K562 (cell line): ENCODE results near the gene HCCS. TPM values are rescaled to one million over a fixed set of nuclear protein-coding genes. Genes with fewer than 3 reads are reported as not detected.

Experiments
- ATAC-seq: fragments of 200-7000 bp; cut with Tn5 transposase; 3 replicates; pipeline ENCODE4 v1.9.1; 2020; ENCODE audit warnings: moderate library complexity
- BruUV-seq: library from RNA; stranded (reverse); fragments of 400-500 nt; replicated peaks from 2 replicates; lab custom pipeline; 2021; lab: Mats Ljungman, UMichigan
- CTCF ChIA-PET: fragments of 300-600 bp; formaldehyde crosslinking; extraction: SDS; loops from one replicate; lab custom pipeline; 2021; ENCODE audit warnings: low intra/inter-chr PET ratio; lab: Yijun Ruan, JAX
- POLR2A ChIA-PET: fragments of 300-600, 350-650 bp; sonication (Branson Sonifier 250); formaldehyde crosslinking; extraction: SDS; loops from one replicate; lab custom pipeline; 2021; ENCODE audit warnings: antibody characterized with exemption, inconsistent platforms; lab: Yijun Ruan, JAX
- DNase-seq, 4 experiments: peaks; one replicate each; pipeline versions ENCODE4 v3.0.0 to v3.0.0-alpha.2; 2011 to 2018; ENCODE audit warnings: low spot score in 3 of 4, mixed read lengths in 3 of 4; ENCODE audit errors: extremely low read depth in 1 of 4
- FAIRE-seq: peaks from 2 replicates; lab custom pipeline; 2011; peaks lifted over from hg19 to GRCh38; lab: Jason Lieb, UNC
- H2AFZ ChIP-seq: 2 replicates; pipeline ENCODE4 v1.6.0; 2011; ENCODE audit warnings: low read depth, low read length, control low read depth, inconsistent platforms
- H3K27ac ChIP-seq: fragments of 200-600 bp; 3 replicates; pipeline ENCODE4 v1.8.0; 2011; ENCODE audit warnings: low read depth, mild to moderate bottlenecking, control low read depth, inconsistent platforms, low read length, moderate library complexity, mixed read lengths; ENCODE audit errors: extremely low read depth
- H3K27me3 ChIP-seq, 2 experiments: fragments of 300-600 bp in 1 of 2; 2 replicates in 1 of 2; 3 replicates in 1 of 2; pipeline versions ENCODE4 v1.6.0 to v1.8.0; 2011; ENCODE audit warnings: inconsistent platforms in 2 of 2, low read length in 2 of 2, mild to moderate bottlenecking in 1 of 2, mixed read lengths in 1 of 2, moderate library complexity in 1 of 2; ENCODE audit not compliant: control insufficient read depth in 2 of 2, insufficient read depth in 2 of 2
- H3K36me3 ChIP-seq: fragments of 300-600 bp; 3 replicates; pipeline ENCODE4 v1.8.0; 2011; ENCODE audit warnings: mild to moderate bottlenecking, low read length, inconsistent platforms; ENCODE audit not compliant: control insufficient read depth, insufficient read depth
- H3K4me1 ChIP-seq, 2 experiments: fragments of 200-600 bp in 1 of 2; replicated peaks in 1 of 2; 2 replicates in 1 of 2; 3 replicates in 1 of 2; pipeline versions ENCODE4 v1.5.1 to v1.8.0; 2011; ENCODE audit warnings: inconsistent platforms in 2 of 2, low read length in 2 of 2, mild to moderate bottlenecking in 1 of 2, mixed read lengths in 1 of 2, moderate library complexity in 1 of 2; ENCODE audit not compliant: control insufficient read depth in 2 of 2, insufficient read depth in 2 of 2
- H3K4me2 ChIP-seq: 2 replicates; pipeline ENCODE4 v1.6.1; 2011; ENCODE audit warnings: low read length, control low read depth, inconsistent platforms, mixed read lengths; ENCODE audit not compliant: insufficient read depth
- H3K4me3 ChIP-seq: fragments of 200-600 bp; sonication (generic), shearing (Covaris generic); 2 replicates; pipeline ENCODE4 v1.5.1; 2016; ENCODE audit warnings: control low read depth, inconsistent platforms
- H3K79me2 ChIP-seq: fragments of 200-600 bp; 3 replicates; pipeline ENCODE4 v1.8.0; 2011; ENCODE audit warnings: low read length, inconsistent platforms; ENCODE audit not compliant: control insufficient read depth, insufficient read depth
- H3K9ac ChIP-seq, 2 experiments: 2 replicates each; pipeline versions ENCODE4 v1.6.0 to v1.6.1; 2011; ENCODE audit warnings: low read depth in 2 of 2, low read length in 2 of 2, control low read depth in 1 of 2, inconsistent platforms in 1 of 2, mild to moderate bottlenecking in 1 of 2, mixed read lengths in 1 of 2; ENCODE audit not compliant: insufficient read depth in 1 of 2
- H3K9me1 ChIP-seq: one replicate; pipeline ENCODE4 v1.6.0; 2011; ENCODE audit warnings: inconsistent platforms, mild to moderate bottlenecking, low read length, moderate library complexity; ENCODE audit not compliant: control insufficient read depth, insufficient read depth
- H3K9me3 ChIP-seq: replicated peaks from 2 replicates; pipeline ENCODE4 v1.5.1; 2011; ENCODE audit warnings: low read depth, low read length, inconsistent platforms; ENCODE audit not compliant: control insufficient read depth, insufficient read depth
- H4K20me1 ChIP-seq: replicated peaks from 2 replicates; pipeline ENCODE4 v1.6.1; 2011; ENCODE audit warnings: low read length, inconsistent platforms, mixed read lengths; ENCODE audit not compliant: control insufficient read depth, insufficient read depth
- ARID1B ChIP-seq: fragments of 450-650 bp; IDR thresholded peaks from 2 replicates; pipeline ENCODE4 v1.6.1; 2016; ENCODE audit warnings: antibody characterized with exemption, mild to moderate bottlenecking, inconsistent platforms
- ARID3A ChIP-seq: IDR thresholded peaks from 2 replicates; pipeline ENCODE4 v1.6.1; 2012; ENCODE audit warnings: low read depth, low read length, improper control_type of control experiment, borderline replicate concordance
- BACH1 ChIP-seq: fragments of 200-800 bp; sonication (Bioruptor generic); IDR thresholded peaks from 2 replicates; pipeline ENCODE4 v1.6.1; 2016; ENCODE audit warnings: missing genetic modification characterization, missing compliant biosample characterization
- CBFA2T3 ChIP-seq: fragments of 450-650 bp; IDR thresholded peaks from 2 replicates; pipeline ENCODE4 v1.6.1; 2017
- CTBP1 ChIP-seq: fragments of 450-650 bp; IDR thresholded peaks from 2 replicates; pipeline ENCODE4 v1.6.1; 2016; ENCODE audit warnings: borderline replicate concordance
- DPF2 ChIP-seq: fragments of 450-650 bp; IDR thresholded peaks from 2 replicates; pipeline ENCODE4 v1.6.1; 2016
- EGR1 ChIP-seq: fragments of 450-650 bp; conservative IDR thresholded peaks from 2 replicates; pipeline ENCODE4 v1.6.1; 2017; ENCODE audit warnings: mild to moderate bottlenecking
- FOSL1 ChIP-seq: fragments of 200-800 bp; sonication (Bioruptor generic); conservative IDR thresholded peaks from 2 replicates; pipeline ENCODE4 v1.6.1; 2016; ENCODE audit warnings: missing genetic modification characterization, missing compliant biosample characterization
- JUNB ChIP-seq: fragments of 450-650 bp; formaldehyde crosslinking; conservative IDR thresholded peaks from 2 replicates; pipeline ENCODE4 v1.4.0; 2020; ENCODE audit warnings: mild to moderate bottlenecking
- JUND ChIP-seq, 2 experiments: IDR thresholded peaks; 2 replicates in 1 of 2; 3 replicates in 1 of 2; pipeline ENCODE4 v1.6.1; 2011; ENCODE audit warnings: borderline replicate concordance in 2 of 2, low read depth in 2 of 2, low read length in 2 of 2, improper control_type of control experiment in 1 of 2, missing biosample characterization in 1 of 2, missing genetic modification characterization in 1 of 2, missing genetic modification reagents in 1 of 2
- KDM5B ChIP-seq: fragments of 200-600 bp; sonication (generic); IDR thresholded peaks from 2 replicates; pipeline ENCODE4 v1.6.1; 2012; ENCODE audit warnings: low read depth, mild to moderate bottlenecking, moderate library complexity, low read length, control low read depth, inconsistent platforms; ENCODE audit not compliant: insufficient replicate concordance
- MIER1 ChIP-seq: fragments of 450-650 bp; IDR thresholded peaks from 2 replicates; pipeline ENCODE4 v1.6.1; 2016; ENCODE audit warnings: antibody characterized with exemption, mild to moderate bottlenecking, low read depth
- POLR2A ChIP-seq: fragments of 450-650 bp; conservative IDR thresholded peaks from 2 replicates; pipeline ENCODE4 v1.6.1; 2016
- SIRT6 ChIP-seq: IDR thresholded peaks from one replicate; pipeline ENCODE4 v1.6.1; 2012; ENCODE audit warnings: low read depth, mild to moderate bottlenecking, control low read depth, inconsistent platforms, low read length, moderate library complexity
- TAL1 ChIP-seq: fragments of 450-650 bp; IDR thresholded peaks from 2 replicates; pipeline ENCODE4 v1.6.1; 2016; ENCODE audit warnings: mild to moderate bottlenecking
- TCF3 ChIP-seq: sonication (generic); formaldehyde crosslinking; IDR thresholded peaks from 2 replicates; pipeline ENCODE4 v1.4.0; 2020; ENCODE audit warnings: mild to moderate bottlenecking, missing genetic modification reagents
- TEAD4 ChIP-seq, 2 experiments: sonication (generic) in 1 of 2; formaldehyde crosslinking in 1 of 2; IDR thresholded peaks; 2 replicates each; pipeline versions ENCODE4 v1.6.1 to v1.8.0; 2012 to 2022; ENCODE audit warnings: borderline replicate concordance in 1 of 2, inconsistent platforms in 1 of 2, low read length in 1 of 2, mild to moderate bottlenecking in 1 of 2, missing genetic modification reagents in 1 of 2
- ZNF274 ChIP-seq: IDR thresholded peaks from 2 replicates; pipeline ENCODE4 v1.6.1; 2011; ENCODE audit warnings: low read depth, mild to moderate bottlenecking, low read length, moderate library complexity, borderline replicate concordance
- ZNF584 ChIP-seq: fragments of 200-800 bp; sonication (Bioruptor generic); IDR thresholded peaks from 2 replicates; pipeline ENCODE4 v1.6.1; 2016; ENCODE audit warnings: low read depth, mild to moderate bottlenecking, missing genetic modification characterization, missing compliant biosample characterization
- ZNF79 ChIP-seq: fragments of 250-450 bp; sonication (Bioruptor Pico); IDR thresholded peaks from 2 replicates; pipeline ENCODE4 v1.4.0; 2020; ENCODE audit warnings: low read depth, mild to moderate bottlenecking, moderate library complexity
- WGBS: fragments of 100-300 bp; shearing (Covaris generic); methylation state at CpG from one replicate; pipeline ENCODE4 v1.1.6; 2016; ENCODE audit warnings: low coverage, mixed read lengths; ENCODE audit not compliant: insufficient coverage; ENCODE audit errors: missing lambda C conversion rate; 5-methylcytosine and 5-hydroxymethylcytosine counted together
- in situ Hi-C: fragments of 300-500 bp; cut with MboI; formaldehyde crosslinking; loops from 4 replicates; pipeline ENCODE4 v1.15.0; 2018; ENCODE audit warnings: inconsistent platforms, mixed read lengths
- intact Hi-C: fragments of 100-400 bp; cut with micrococcal nuclease; formaldehyde crosslinking; loops from 2 replicates; pipeline ENCODE4 v1.14.2; 2022
- polyA plus RNA-seq, 8 experiments: library from polyadenylated mRNA; depleted of rRNA in 4 of 8; stranded (reverse) in 5 of 8; unstranded in 3 of 8; fragments of >200 nt; fragmentation: Nextera tagmentation in 2 of 8; fragmentation: Illumina TruSeq in 1 of 8; extraction: Ambion mirVana in 2 of 8; extraction: Trizol in 1 of 8; gene quantifications; 2 replicates each; pipeline versions ENCODE4 v1.2.1 to v1.2.3, GENCODE V29; 2011 to 2014; ENCODE audit warnings: inconsistent platforms in 1 of 8, missing spikeins in 1 of 8
- total RNA-seq, 7 experiments: library from RNA; depleted of rRNA in 6 of 7; stranded (reverse); fragments of >200 nt in 6 of 7; fragmentation: Illumina TruSeq in 2 of 7; extraction: Trizol in 2 of 7; gene quantifications; 2 replicates each; pipeline versions ENCODE4 v1.2.1 to v1.2.3, GENCODE V29; 2011 to 2021; ENCODE audit warnings: low replicate concordance in 1 of 7
- TF ChIP-seq, protein P1 (sequence below): fragments of 450-650 bp; formaldehyde crosslinking; IDR thresholded peaks from 2 replicates; pipeline ENCODE4 v1.4.0; 2020; ENCODE audit warnings: mild to moderate bottlenecking, moderate library complexity

The HCCS gene
- total and polyA plus RNA-seq, 9 of the 15 experiments (the other 6 are each of a cell fraction or from before 2014, with no cell fraction given): 22.9 to 81.5 (median 66.9) TPM

GRCh38 chrX:11159149-11159548, 48.0 kb downstream of the HCCS start:
- 71% methylated on average over 1 of the region's 1 CpG for WGBS
- no peak overlapping the region for H3K9ac ChIP-seq
- TF ChIP-seq POLR2A (no peak), SIRT6 (no peak), BACH1 (tag) (no peak), EGR1 (no peak), CTBP1 (peak; percentile 47; the same call in 1 of the 2 replicates), CBFA2T3 (peak; percentile 77), TAL1 (peak; percentile 55; the same call in 1 of the 2 replicates), ZNF584 (CRISPR knock-in tag) (no peak), ARID1B (peak; percentile 66), KDM5B (no peak), FOSL1 (peak; percentile 51; the same call in 1 of the 2 replicates), JUNB (CRISPR knock-in tag) (no peak), JUND (IDR thresholded peaks at IDR 0.05; ENCODE audit: borderline replicate concordance, low read depth, low read length) (no peak), JUND (tag; IDR thresholded peaks at IDR 0.05; ENCODE audit: borderline replicate concordance, low read depth, low read length) (peak; percentile 34; the same call in 1 of the 3 replicates), TCF3 (peak; percentile 31; the same call in 1 of the 2 replicates), DPF2 (peak; percentile 34; the same call in 1 of the 2 replicates), ZNF274 (no peak), ARID3A (no peak), ZNF79 (no peak), MIER1 (no peak), TEAD4 (IDR thresholded peaks at IDR 0.05; ENCODE audit: low read length) (peak; percentile 52), TEAD4 (CRISPR knock-in tag; IDR thresholded peaks at IDR 0.05; ENCODE audit: borderline replicate concordance) (no peak)
- TF ChIP-seq, protein P1, sequence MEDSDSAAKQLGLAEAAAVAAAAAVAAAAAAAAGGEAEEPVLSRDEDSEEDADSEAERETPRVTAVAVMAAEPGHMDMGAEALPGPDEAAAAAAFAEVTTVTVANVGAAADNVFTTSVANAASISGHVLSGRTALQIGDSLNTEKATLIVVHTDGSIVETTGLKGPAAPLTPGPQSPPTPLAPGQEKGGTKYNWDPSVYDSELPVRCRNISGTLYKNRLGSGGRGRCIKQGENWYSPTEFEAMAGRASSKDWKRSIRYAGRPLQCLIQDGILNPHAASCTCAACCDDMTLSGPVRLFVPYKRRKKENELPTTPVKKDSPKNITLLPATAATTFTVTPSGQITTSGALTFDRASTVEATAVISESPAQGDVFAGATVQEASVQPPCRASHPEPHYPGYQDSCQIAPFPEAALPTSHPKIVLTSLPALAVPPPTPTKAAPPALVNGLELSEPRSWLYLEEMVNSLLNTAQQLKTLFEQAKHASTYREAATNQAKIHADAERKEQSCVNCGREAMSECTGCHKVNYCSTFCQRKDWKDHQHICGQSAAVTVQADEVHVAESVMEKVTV (CRISPR knock-in tag): no peak

More at GRCh38 chrX:11159149-11159548, 48.0 kb downstream of the HCCS start:
- POLR2A ChIA-PET: interaction anchor here (0.6 kb wide), 1 partner anchor 18 kb away, joined by 3 read pairs; no protein-coding TSS in a partner anchor
- DNase-seq: peak in 3 of 4 experiments; percentile 15 to 51 (median 25)
- no peaks in the 10 kb centered on the region for H3K79me2 ChIP-seq
- H3K9me1 ChIP-seq: peaks cover 3% of the 10 kb centered on the region
- H3K36me3 ChIP-seq: peaks cover 74% of the 10 kb centered on the region
- peaks cover 0 to 5% of the 10 kb centered on the region in 2 experiments; a peak in 2 of 5 replicates for H3K4me1 ChIP-seq
- intact Hi-C loops (loop anchor here (10.0 kb wide), 1 partner anchor 106 kb away; no protein-coding TSS in a partner anchor), in situ Hi-C loops (no loop called here)
- H3K27me3 ChIP-seq: no peaks in the 10 kb centered on the region
- BruUV-seq: no TSS peak
- peak; percentile 52 for FAIRE-seq
- no peak overlapping the region for H3K4me3 ChIP-seq
- no peak overlapping the region for H2AFZ ChIP-seq
- CTCF ChIA-PET: no interaction called here
- no peak overlapping the region for H3K4me2 ChIP-seq
- H3K9me3 ChIP-seq: no peaks in the 10 kb centered on the region
- no peak overlapping the region for H3K27ac ChIP-seq
- no peaks in the 10 kb centered on the region for H4K20me1 ChIP-seq
- ATAC-seq: peak; percentile 65
